MCF 10A (cell line): ENCODE results near the gene FREY1. TPM values are rescaled to one million over a fixed set of nuclear protein-coding genes. Genes with fewer than 3 reads are reported as not detected.
A peak's percentile ranks its signal among the peaks of the same experiment; 100 is the strongest.

ENCODE experiments used
- BruUV-seq: library from RNA; stranded (reverse); fragments of 400-500 nt; replicated peaks from 2 replicates; lab custom pipeline; 2021; lab: Mats Ljungman, UMichigan
- CTCF ChIA-PET: fragments of 300-600 bp; sonication (Branson Sonifier 250); formaldehyde crosslinking; extraction: SDS; loops from one replicate; lab custom pipeline; 2021; ENCODE audit warnings: antibody characterized with exemption, inconsistent platforms; lab: Yijun Ruan, JAX
- POLR2A ChIA-PET: fragments of 300-600, 350-650 bp; sonication (Branson Sonifier 250); formaldehyde crosslinking; extraction: SDS; loops from one replicate; lab custom pipeline; 2020; ENCODE audit warnings: antibody characterized with exemption, inconsistent platforms; lab: Yijun Ruan, JAX
- DNase-seq: peaks from one replicate; pipeline ENCODE4 v3.0.0-alpha.2; 2018; ENCODE audit not compliant: unreplicated experiment
- H3K27ac Mint-ChIP-seq: one replicate; pipeline ENCODE4 v1.8.0; 2022; ENCODE audit warnings: mild to moderate bottlenecking, low read depth, mixed read lengths; ENCODE audit not compliant: unreplicated experiment
- H3K27me3 Mint-ChIP-seq: one replicate; pipeline ENCODE4 v1.8.0; 2022; ENCODE audit warnings: mixed read lengths; ENCODE audit not compliant: insufficient read depth, unreplicated experiment
- H3K36me3 Mint-ChIP-seq: one replicate; pipeline ENCODE4 v1.8.0; 2022; ENCODE audit warnings: mild to moderate bottlenecking, moderate library complexity, mixed read lengths; ENCODE audit not compliant: insufficient read depth, unreplicated experiment
- H3K4me1 Mint-ChIP-seq: one replicate; pipeline ENCODE4 v1.8.0; 2022; ENCODE audit warnings: mixed read lengths; ENCODE audit not compliant: insufficient read depth, unreplicated experiment
- H3K4me3 Mint-ChIP-seq: one replicate; pipeline ENCODE4 v1.8.0; 2022; ENCODE audit warnings: mild to moderate bottlenecking, moderate library complexity, mixed read lengths; ENCODE audit not compliant: unreplicated experiment
- H3K9me3 Mint-ChIP-seq: one replicate; pipeline ENCODE4 v1.8.0; 2022; ENCODE audit warnings: mixed read lengths; ENCODE audit not compliant: unreplicated experiment
- CTCF ChIP-seq: fragments of 200-600 bp; IDR thresholded peaks from one replicate; pipeline ENCODE4 v1.8.0; 2022; ENCODE audit warnings: antibody characterized with exemption, mild to moderate bottlenecking; ENCODE audit not compliant: unreplicated experiment
- intact Hi-C: fragments of 100-400 bp; cut with micrococcal nuclease; formaldehyde crosslinking; loops from 2 replicates; pipeline ENCODE4 v1.14.1; 2022
- total RNA-seq: library from RNA; stranded (reverse); gene quantifications from 2 replicates; pipeline ENCODE4 v1.2.3, GENCODE V29; 2022

Gene FREY1
- total RNA-seq, 1 experiment from 2014 or later, result 1.3 TPM

GRCh38 chr11:45880772-45881570, 26.1 kb downstream of the FREY1 start:
- Mint-ChIP-seq H3K4me1 (peaks cover 12% of the 10 kb centered on the region), H3K27ac (no peak overlapping the region), H3K4me3 (no peak overlapping the region), H3K36me3 (no peaks in the 10 kb centered on the region), H3K9me3 (no peaks in the 10 kb centered on the region), H3K27me3 (no peaks in the 10 kb centered on the region)
- no TSS peak for BruUV-seq
- intact Hi-C loops, result no loop called here
- DNase-seq, result no peak
- POLR2A ChIA-PET, result interaction anchor here (0.7 to 1.5 kb wide), 4 partner anchors 8 to 34 kb away, joined by 3 to 4 read pairs (median 3); partner anchors contain the start of gene CRY2
- CTCF ChIA-PET, result interaction anchor here (0.5 to 1.3 kb wide), 4 partner anchors 9 to 158 kb away, joined by 3 read pairs; no protein-coding TSS in a partner anchor
- no peak for TF ChIP-seq CTCF

- BruUV-seq, result no TSS peak
- CTCF ChIA-PET, result interaction anchor here (0.6 kb wide), 2 partner anchors 157 to 359 kb away, joined by 3 read pairs; no protein-coding TSS in a partner anchor
- peak; percentile 83 for DNase-seq
- no peaks in the 10 kb centered on the region for H3K9me3 Mint-ChIP-seq
- H3K36me3 Mint-ChIP-seq, result no peaks in the 10 kb centered on the region
- no peak overlapping the region for H3K4me3 Mint-ChIP-seq
- H3K27ac Mint-ChIP-seq, result no peak overlapping the region
- no peaks in the 10 kb centered on the region for H3K27me3 Mint-ChIP-seq
- H3K4me1 Mint-ChIP-seq, result peaks cover 12% of the 10 kb centered on the region
- POLR2A ChIA-PET, result interaction anchor here (0.7 to 1.8 kb wide), 3 partner anchors 11 to 38 kb away, joined by 3 to 6 read pairs (median 3); partner anchors contain the start of gene PEX16
- TF ChIP-seq CTCF, result no peak
- intact Hi-C loops, result no loop called here
Observed at GRCh38 chr11:45879803-45880686, 27.0 kb downstream of the FREY1 start.

- intact Hi-C loops, result no loop called here
- Mint-ChIP-seq H3K9me3 (no peaks in the 10 kb centered on the region), H3K27me3 (no peaks in the 10 kb centered on the region), H3K36me3 (peaks cover 12% of the 10 kb centered on the region), H3K4me1 (peaks cover 12% of the 10 kb centered on the region), H3K27ac (no peak overlapping the region), H3K4me3 (no peak overlapping the region)
- TF ChIP-seq CTCF, result no peak
- POLR2A ChIA-PET, result no interaction called here
- no TSS peak for BruUV-seq
- no peak for DNase-seq
- CTCF ChIA-PET, result no interaction called here
Observed at GRCh38 chr11:45877845-45878244, 29.2 kb downstream of the FREY1 start.

GRCh38 chr11:45877221-45877620, 29.9 kb downstream of the FREY1 start:
- peaks cover 12% of the 10 kb centered on the region for H3K36me3 Mint-ChIP-seq
- ChIA-PET POLR2A (no interaction called here), CTCF (no interaction called here)
- no TSS peak for BruUV-seq
- H3K27ac Mint-ChIP-seq, result no peak overlapping the region
- no peak for DNase-seq
- peaks cover 12% of the 10 kb centered on the region for H3K4me1 Mint-ChIP-seq
- TF ChIP-seq CTCF, result no peak
- no peaks in the 10 kb centered on the region for H3K27me3 Mint-ChIP-seq
- H3K9me3 Mint-ChIP-seq, result no peaks in the 10 kb centered on the region
- H3K4me3 Mint-ChIP-seq, result no peak overlapping the region
- intact Hi-C loops, result no loop called here
